Measurements from ENCODE around the gene NTM.

DNA sequence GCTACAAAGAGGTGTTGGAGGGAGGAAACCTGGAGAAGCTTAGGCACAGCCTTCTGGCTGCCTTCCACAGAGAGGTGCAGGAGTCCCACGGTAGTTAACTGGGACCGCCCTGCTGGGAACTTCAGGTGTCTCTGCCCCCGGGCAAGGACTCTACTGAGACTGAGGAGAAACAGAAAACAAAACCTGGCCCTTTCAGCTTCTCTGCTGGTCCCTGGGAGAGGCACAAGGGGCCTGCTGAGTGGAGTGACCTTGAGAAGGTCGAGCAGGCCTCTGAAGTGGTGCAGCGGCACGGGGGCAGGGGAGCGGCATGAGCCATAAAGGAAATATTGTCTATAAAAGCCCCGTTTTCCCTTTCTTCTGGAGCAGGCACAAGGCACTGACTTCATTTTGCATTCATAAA is 38.9 kb downstream of the NTM start:
- TF ChIP-seq, protein P1, sequence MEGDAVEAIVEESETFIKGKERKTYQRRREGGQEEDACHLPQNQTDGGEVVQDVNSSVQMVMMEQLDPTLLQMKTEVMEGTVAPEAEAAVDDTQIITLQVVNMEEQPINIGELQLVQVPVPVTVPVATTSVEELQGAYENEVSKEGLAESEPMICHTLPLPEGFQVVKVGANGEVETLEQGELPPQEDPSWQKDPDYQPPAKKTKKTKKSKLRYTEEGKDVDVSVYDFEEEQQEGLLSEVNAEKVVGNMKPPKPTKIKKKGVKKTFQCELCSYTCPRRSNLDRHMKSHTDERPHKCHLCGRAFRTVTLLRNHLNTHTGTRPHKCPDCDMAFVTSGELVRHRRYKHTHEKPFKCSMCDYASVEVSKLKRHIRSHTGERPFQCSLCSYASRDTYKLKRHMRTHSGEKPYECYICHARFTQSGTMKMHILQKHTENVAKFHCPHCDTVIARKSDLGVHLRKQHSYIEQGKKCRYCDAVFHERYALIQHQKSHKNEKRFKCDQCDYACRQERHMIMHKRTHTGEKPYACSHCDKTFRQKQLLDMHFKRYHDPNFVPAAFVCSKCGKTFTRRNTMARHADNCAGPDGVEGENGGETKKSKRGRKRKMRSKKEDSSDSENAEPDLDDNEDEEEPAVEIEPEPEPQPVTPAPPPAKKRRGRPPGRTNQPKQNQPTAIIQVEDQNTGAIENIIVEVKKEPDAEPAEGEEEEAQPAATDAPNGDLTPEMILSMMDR (IDR thresholded peaks at IDR 0.05): no peak
- TF ChIP-seq POLR2A (IDR thresholded peaks at IDR 0.05): no peak

Measured in adrenal gland (tissue), 5 donors.